ENCODE measurements around the gene LCP2.

The LCP2 gene

GRCh38 chr5:170202117-170202516 is 95.5 kb downstream of the LCP2 start:
- DNase-seq: no peak

- no peak for DNase-seq
Observed at GRCh38 chr5:170201311-170201710, 96.3 kb downstream of the LCP2 start.

- DNase-seq: no peak
Observed at GRCh38 chr5:170200876-170201275, 96.7 kb downstream of the LCP2 start.

All from activated CD4-positive, alpha-beta T cell treated with anti-CD3 and anti-CD28 coated beads, Interleukin-10, Interleukin-2, amounts not matched to agents 100 ng/mL and 50 ng/mL, durations not matched to agents 16 hours and 8 hours (primary cell).